Stomach (tissue), 9 donors: Measurements from ENCODE around the gene PSD2. TPM values are rescaled to one million over a fixed set of nuclear protein-coding genes. Genes with fewer than 3 reads are reported as not detected.

ENCODE experiments used
- DNase-seq, 2 donors: peaks; one replicate each; pipeline versions ENCODE4 v3.0.0 to v3.0.0-alpha.2; 2013 to 2019
- H3K27ac ChIP-seq, 5 donors: fragments of 200-600 bp in 4 of 5; sonication (generic) in 4 of 5; one replicate each; pipeline ENCODE4 v1.5.1; 2013 to 2019; ENCODE audit warnings: mild to moderate bottlenecking in 1 of 5, moderate library complexity in 1 of 5
- H3K27me3 ChIP-seq, 3 donors: fragments of 200-600 bp; sonication (generic); one replicate each; pipeline ENCODE4 v1.5.1; 2017 to 2019; ENCODE audit warnings: mixed run types in 1 of 3
- H3K36me3 ChIP-seq, 4 donors: fragments of 200-600 bp; sonication (generic); 1 replicate in 3 of 4; 2 replicates in 1 of 4; pipeline ENCODE4 v1.5.1; 2016 to 2019
- H3K4me1 ChIP-seq, 4 donors: fragments of 200-600 bp; sonication (generic); one replicate each; pipeline ENCODE4 v1.5.1; 2016 to 2019
- H3K4me3 ChIP-seq, 4 donors: fragments of 200-600 bp; sonication (generic) in 3 of 4; one replicate each; pipeline ENCODE4 v1.5.1; 2016 to 2019; ENCODE audit warnings: mild to moderate bottlenecking in 1 of 4
- H3K9me3 ChIP-seq, 4 donors: fragments of 200-600 bp; sonication (generic); one replicate each; pipeline ENCODE4 v1.5.1; 2016 to 2019
- EP300 ChIP-seq: sonication (generic); formaldehyde crosslinking; IDR thresholded peaks from one replicate; pipeline ENCODE4 v1.6.1; 2017; ENCODE audit warnings: antibody characterized with exemption
- POLR2A ChIP-seq, 4 donors: fragments of 450-650 bp; IDR thresholded peaks; one replicate each; pipeline ENCODE4 v1.6.1; 2016; ENCODE audit warnings: antibody characterized with exemption in 4 of 4, control low read depth in 2 of 4, mild to moderate bottlenecking in 1 of 4, moderate library complexity in 1 of 4
- POLR2AphosphoS5 ChIP-seq, 3 donors: sonication (generic); formaldehyde crosslinking; IDR thresholded peaks; one replicate each; pipeline ENCODE4 v1.6.1; 2016; ENCODE audit warnings: antibody characterized with exemption in 3 of 3
- WGBS, 5 donors: extraction: QIAGEN DNeasy Blood & Tissue Kit in 3 of 5; methylation state at CpG; one replicate each; pipeline versions ENCODE4 v1.1.5 to v1.1.7; 2013 to 2018; 5-methylcytosine and 5-hydroxymethylcytosine counted together
- intact Hi-C: fragments of 100-400 bp; cut with DNase I; formaldehyde crosslinking; loops from one replicate; pipeline ENCODE4 v1.15.1; 2023; ENCODE audit warnings: low total_unique reads
- polyA plus RNA-seq, 3 donors: library from polyadenylated mRNA; stranded (reverse); fragments of 200-250 nt; gene quantifications; one replicate each; pipeline ENCODE4 v1.2.3, GENCODE V29; 2013
- total RNA-seq, 5 donors: library from RNA; depleted of rRNA; stranded (reverse); fragments of >200 nt; gene quantifications; one replicate each; pipeline versions ENCODE4 v1.1.0 to v1.2.3, GENCODE V29; 2014 to 2016
- TF ChIP-seq, protein P1 (sequence below), 7 experiments: fragments of 450-650 bp in 4 of 7; fragments of 200-600 bp in 3 of 7; sonication (generic) in 3 of 7; IDR thresholded peaks; one replicate each; pipeline ENCODE4 v1.5.1; 2016 to 2019; ENCODE audit warnings: antibody characterized with exemption in 7 of 7, control low read depth in 2 of 7, mild to moderate bottlenecking in 1 of 7
- donor health status: healthy with polysubstance abuse.
- donor health status: Bipolar disorder and iron deficiency.
- donor health status: healthy.

PSD2 gene
- total and polyA plus RNA-seq, 8 donors = 0.05 to 0.73 TPM; not detected in 6

DNA sequence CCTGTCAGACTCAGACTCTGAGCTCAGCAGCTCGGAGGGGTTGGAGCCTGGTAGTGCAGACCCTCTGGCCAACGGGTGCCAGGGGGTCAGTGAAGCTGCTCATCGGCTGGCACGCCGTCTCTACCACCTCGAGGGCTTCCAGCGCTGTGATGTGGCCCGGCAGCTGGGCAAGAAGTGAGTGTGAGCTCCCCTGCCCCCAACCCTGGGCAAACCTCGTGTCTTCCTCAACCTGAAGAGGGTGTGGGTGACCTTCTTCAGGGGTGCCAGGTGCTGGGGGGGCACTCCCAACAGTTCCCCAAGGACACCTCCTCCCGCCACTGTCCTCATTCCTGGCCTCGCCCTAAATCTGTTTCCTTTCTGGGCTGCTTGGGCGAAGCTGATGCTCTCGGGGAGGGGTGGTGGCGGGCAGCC, 18.6 kb downstream of the PSD2 start:
- H3K36me3 ChIP-seq = no peaks in the 10 kb centered on the region
- DNase-seq = no peak
- H3K27me3 ChIP-seq = peaks cover 0 to 26% (median 0%) of the 10 kb centered on the region in 3 donors
- no peak overlapping the region for H3K27ac ChIP-seq
- H3K4me3 ChIP-seq = no peak overlapping the region
- intact Hi-C loops = no loop called here
- TF ChIP-seq POLR2A (IDR thresholded peaks at IDR 0.05) (no peak), EP300 (no peak), POLR2AphosphoS5 (IDR thresholded peaks at IDR 0.05) (no peak)
- TF ChIP-seq, protein P1, sequence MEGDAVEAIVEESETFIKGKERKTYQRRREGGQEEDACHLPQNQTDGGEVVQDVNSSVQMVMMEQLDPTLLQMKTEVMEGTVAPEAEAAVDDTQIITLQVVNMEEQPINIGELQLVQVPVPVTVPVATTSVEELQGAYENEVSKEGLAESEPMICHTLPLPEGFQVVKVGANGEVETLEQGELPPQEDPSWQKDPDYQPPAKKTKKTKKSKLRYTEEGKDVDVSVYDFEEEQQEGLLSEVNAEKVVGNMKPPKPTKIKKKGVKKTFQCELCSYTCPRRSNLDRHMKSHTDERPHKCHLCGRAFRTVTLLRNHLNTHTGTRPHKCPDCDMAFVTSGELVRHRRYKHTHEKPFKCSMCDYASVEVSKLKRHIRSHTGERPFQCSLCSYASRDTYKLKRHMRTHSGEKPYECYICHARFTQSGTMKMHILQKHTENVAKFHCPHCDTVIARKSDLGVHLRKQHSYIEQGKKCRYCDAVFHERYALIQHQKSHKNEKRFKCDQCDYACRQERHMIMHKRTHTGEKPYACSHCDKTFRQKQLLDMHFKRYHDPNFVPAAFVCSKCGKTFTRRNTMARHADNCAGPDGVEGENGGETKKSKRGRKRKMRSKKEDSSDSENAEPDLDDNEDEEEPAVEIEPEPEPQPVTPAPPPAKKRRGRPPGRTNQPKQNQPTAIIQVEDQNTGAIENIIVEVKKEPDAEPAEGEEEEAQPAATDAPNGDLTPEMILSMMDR (IDR thresholded peaks at IDR 0.05) = no peak
- peaks cover 0 to 12% (median 2%) of the 10 kb centered on the region in 4 donors for H3K9me3 ChIP-seq
- H3K4me1 ChIP-seq = no peaks in the 10 kb centered on the region
- WGBS, 5 donors = 77 to 84% (median 83%) methylated on average over 14 of the region's 14 CpGs

- 84 to 96% (median 92%) methylated on average over 7 to 11 of the region's 11 CpGs for WGBS, 5 donors
- DNase-seq = no peak
- Histone ChIP-seq H3K9me3 (peaks cover 0 to 18% (median 2%) of the 10 kb centered on the region in 4 donors), H3K4me3 (no peak overlapping the region), H3K36me3 (no peaks in the 10 kb centered on the region), H3K27ac (no peak overlapping the region), H3K4me1 (no peaks in the 10 kb centered on the region), H3K27me3 (peaks cover 0 to 20% (median 0%) of the 10 kb centered on the region in 3 donors)
- intact Hi-C loops = no loop called here
- TF ChIP-seq POLR2AphosphoS5 (IDR thresholded peaks at IDR 0.05) (no peak), POLR2A (IDR thresholded peaks at IDR 0.05) (no peak), EP300 (no peak)
- TF ChIP-seq, protein P1 (IDR thresholded peaks at IDR 0.05) = no peak
Measured at GRCh38 chr5:139814704-139815280, 19.2 kb downstream of the PSD2 start.

- no peaks in the 10 kb centered on the region for H3K36me3 ChIP-seq
- H3K9me3 ChIP-seq = peaks cover 0 to 19% (median 2%) of the 10 kb centered on the region in 4 donors
- intact Hi-C loops = no loop called here
- DNase-seq = no peak
- TF ChIP-seq EP300 (no peak), POLR2A (IDR thresholded peaks at IDR 0.05) (no peak), POLR2AphosphoS5 (IDR thresholded peaks at IDR 0.05) (no peak)
- TF ChIP-seq, protein P1 (IDR thresholded peaks at IDR 0.05) = no peak
- H3K4me3 ChIP-seq = no peak overlapping the region
- H3K4me1 ChIP-seq = no peaks in the 10 kb centered on the region
- H3K27ac ChIP-seq = no peak overlapping the region
- H3K27me3 ChIP-seq = peaks cover 0 to 19% (median 0%) of the 10 kb centered on the region in 3 donors
- WGBS, 5 donors = 80 to 87% (median 82%) methylated on average over 12 of the region's 12 CpGs
Measured at GRCh38 chr5:139816566-139816965, 21.0 kb downstream of the PSD2 start.

GRCh38 chr5:139817362-139817761, 21.8 kb downstream of the PSD2 start:
- Histone ChIP-seq H3K27ac (no peak overlapping the region), H3K36me3 (no peaks in the 10 kb centered on the region), H3K9me3 (peaks cover 0 to 19% (median 2%) of the 10 kb centered on the region in 4 donors), H3K4me1 (no peaks in the 10 kb centered on the region), H3K4me3 (no peak overlapping the region), H3K27me3 (peaks cover 0 to 21% (median 0%) of the 10 kb centered on the region in 3 donors)
- 81 to 87% (median 85%) methylated on average over 7 to 8 of the region's 8 CpGs for WGBS, 5 donors
- intact Hi-C loops = no loop called here
- TF ChIP-seq, protein P1 (IDR thresholded peaks at IDR 0.05) = no peak
- no peak for TF ChIP-seq EP300
- DNase-seq = no peak
